KMS-11 (cell line): ENCODE results near the gene IQCB1.

ENCODE experiments used
- H2AFZ ChIP-seq: fragments of 200-600 bp; sonication (generic); 2 replicates; pipeline ENCODE4 v1.6.1; 2016; ENCODE audit warnings: antibody characterized with exemption, mixed run types, low read depth
- H3K27ac ChIP-seq: fragments of 200-600 bp; sonication (generic); 2 replicates; pipeline ENCODE4 v1.6.1; 2016; ENCODE audit warnings: mild to moderate bottlenecking, mixed run types
- H3K27me3 ChIP-seq: fragments of 200-600 bp; sonication (generic); 2 replicates; pipeline ENCODE4 v1.6.1; 2017; ENCODE audit warnings: mild to moderate bottlenecking, low read depth, mixed run types, moderate library complexity; ENCODE audit not compliant: insufficient read depth
- H3K36me3 ChIP-seq: fragments of 200-600 bp; sonication (generic); 2 replicates; pipeline ENCODE4 v1.6.1; 2017; ENCODE audit warnings: mild to moderate bottlenecking, mixed run types; ENCODE audit not compliant: insufficient read depth
- H3K4me1 ChIP-seq: fragments of 200-600 bp; sonication (generic); 2 replicates; pipeline ENCODE4 v1.6.1; 2016; ENCODE audit warnings: mild to moderate bottlenecking, low read depth, mixed run types; ENCODE audit not compliant: poor library complexity, severe bottlenecking
- H3K4me2 ChIP-seq: fragments of 200-600 bp; sonication (generic); 2 replicates; pipeline ENCODE4 v1.7.0; 2016; ENCODE audit warnings: mild to moderate bottlenecking, mixed run types
- H3K4me3 ChIP-seq: fragments of 200-600 bp; sonication (generic); IDR thresholded peaks from 2 replicates; pipeline ENCODE4 v1.6.1; 2017; ENCODE audit warnings: low read depth, low read length, mixed read lengths; ENCODE audit not compliant: insufficient read depth
- H3K79me2 ChIP-seq: fragments of 200-600 bp; sonication (generic); 2 replicates; pipeline ENCODE4 v1.6.1; 2016; ENCODE audit warnings: low read depth, mixed run types; ENCODE audit not compliant: insufficient read depth
- H3K9ac ChIP-seq: fragments of 200-600 bp; sonication (generic); 2 replicates; pipeline ENCODE4 v1.6.1; 2016; ENCODE audit warnings: mild to moderate bottlenecking, mixed run types
- H4K20me1 ChIP-seq: fragments of 200-600 bp; sonication (generic); 2 replicates; pipeline ENCODE4 v1.6.1; 2016; ENCODE audit warnings: mild to moderate bottlenecking, mixed run types; ENCODE audit not compliant: insufficient read depth
- CTCF ChIP-seq: fragments of 200-600 bp; sonication (generic); conservative IDR thresholded peaks from 2 replicates; pipeline ENCODE4 v1.6.1; 2017; ENCODE audit warnings: low read depth, mild to moderate bottlenecking, antibody characterized with exemption, low read length, moderate library complexity, mixed read lengths

IQCB1 gene

GRCh38 chr3:121723485-121723884 is 111.4 kb downstream of the IQCB1 start:
- Histone ChIP-seq H3K4me1 (peaks cover 10% of the 10 kb centered on the region), H3K27me3 (no peaks in the 10 kb centered on the region), H3K4me2 (no peak overlapping the region), H2AFZ (no peak overlapping the region), H4K20me1 (no peaks in the 10 kb centered on the region), H3K9ac (no peak overlapping the region), H3K36me3 (no peaks in the 10 kb centered on the region), H3K4me3 (no peak overlapping the region), H3K79me2 (no peaks in the 10 kb centered on the region), H3K27ac (no peak overlapping the region)
- TF ChIP-seq CTCF: no peak

DNA sequence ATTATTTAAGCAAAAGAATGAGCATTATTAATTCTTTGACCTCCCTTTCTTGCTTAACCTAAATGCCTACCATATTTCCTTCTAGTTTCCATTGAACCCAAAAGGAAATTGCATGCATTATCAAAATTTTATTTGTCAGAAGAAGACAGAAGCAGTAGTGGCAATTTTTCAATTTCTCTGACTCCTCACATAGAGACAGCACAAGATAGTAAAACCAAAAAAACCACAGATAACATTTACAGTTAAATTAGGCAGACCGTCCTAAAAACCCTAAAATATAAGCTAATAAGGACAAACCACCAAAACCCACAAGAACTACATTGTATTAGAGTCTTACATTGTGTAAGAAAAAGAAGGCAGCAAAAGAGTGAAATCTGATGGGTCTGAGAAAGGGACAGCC is 112.4 kb downstream of the IQCB1 start:
- H4K20me1 ChIP-seq: no peaks in the 10 kb centered on the region
- H3K79me2 ChIP-seq: no peaks in the 10 kb centered on the region
- H3K4me3 ChIP-seq: no peak overlapping the region
- TF ChIP-seq CTCF: no peak
- no peak overlapping the region for H3K4me2 ChIP-seq
- peaks cover 10% of the 10 kb centered on the region for H3K4me1 ChIP-seq
- H3K9ac ChIP-seq: no peak overlapping the region
- H3K27me3 ChIP-seq: no peaks in the 10 kb centered on the region
- no peaks in the 10 kb centered on the region for H3K36me3 ChIP-seq
- no peak overlapping the region for H3K27ac ChIP-seq
- no peak overlapping the region for H2AFZ ChIP-seq

- Histone ChIP-seq H3K79me2 (no peaks in the 10 kb centered on the region), H4K20me1 (no peaks in the 10 kb centered on the region), H3K27ac (no peak overlapping the region), H3K4me2 (no peak overlapping the region), H3K4me3 (no peak overlapping the region), H3K36me3 (no peaks in the 10 kb centered on the region), H3K9ac (no peak overlapping the region), H3K27me3 (no peaks in the 10 kb centered on the region), H3K4me1 (peaks cover 10% of the 10 kb centered on the region), H2AFZ (no peak overlapping the region)
- TF ChIP-seq CTCF: no peak
Observed at GRCh38 chr3:121720163-121720562, 114.7 kb downstream of the IQCB1 start.
